GM18868 (cell line): Measurements from ENCODE around the gene ASB2.

Experiments used
- ATAC-seq: cut with Tn5 transposase; IDR thresholded peaks from one replicate; pipeline ENCODE4 v1.9.1; 2021; ENCODE audit warnings: mild to moderate bottlenecking, moderate library complexity; ENCODE audit not compliant: unreplicated experiment

The ASB2 gene

DNA sequence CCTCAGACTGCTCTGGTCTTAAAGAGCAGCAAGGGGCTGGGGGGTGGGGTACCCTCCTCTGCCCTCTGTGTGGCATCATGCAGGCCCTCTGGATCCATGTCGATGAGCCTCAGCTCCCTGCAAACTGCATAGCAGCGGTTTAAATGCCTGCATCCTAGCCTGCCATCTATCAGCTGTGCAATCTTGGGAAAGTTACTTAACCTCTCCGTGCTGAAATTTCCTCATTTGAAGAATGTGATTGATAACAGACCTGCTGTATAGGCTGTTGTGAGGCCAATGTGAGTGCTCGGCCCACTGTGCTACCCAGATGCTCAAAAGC lies 45.4 kb downstream of the ASB2 start:
- ATAC-seq, result no peak

DNA sequence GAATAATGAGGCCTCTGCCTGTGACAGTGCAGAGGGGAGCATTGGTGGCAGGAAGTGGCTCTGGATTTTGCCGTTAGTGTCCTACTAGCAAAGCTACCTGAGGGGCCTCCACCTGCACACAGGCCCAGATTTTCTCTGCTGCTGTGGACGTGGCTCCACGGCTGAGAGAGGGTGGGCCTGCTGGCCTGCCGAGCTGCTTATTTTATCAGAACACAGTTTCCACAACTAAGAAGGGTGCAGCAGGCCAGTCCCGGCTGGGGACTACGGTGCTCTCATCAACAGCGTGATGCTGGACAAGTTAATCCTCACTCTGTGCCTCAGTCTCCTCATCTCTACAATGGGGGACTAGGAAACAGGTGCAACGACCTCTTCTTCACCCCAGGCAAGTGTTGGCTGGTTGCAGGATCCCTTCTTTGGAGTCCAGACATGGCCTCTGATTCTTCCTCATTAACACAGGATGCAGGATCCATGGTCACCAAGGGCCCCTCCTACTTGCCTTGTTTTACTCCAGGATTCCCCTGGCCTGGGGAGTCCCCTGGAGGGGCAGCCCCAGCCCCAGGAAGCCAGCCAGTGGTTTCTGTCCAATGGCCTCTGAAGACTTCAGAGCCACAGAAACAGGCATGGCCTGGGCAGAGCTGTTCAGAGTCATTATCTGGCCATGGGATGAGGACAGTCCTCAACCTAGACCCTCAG lies 45.9 kb downstream of the ASB2 start:
- ATAC-seq, result no peak

DNA sequence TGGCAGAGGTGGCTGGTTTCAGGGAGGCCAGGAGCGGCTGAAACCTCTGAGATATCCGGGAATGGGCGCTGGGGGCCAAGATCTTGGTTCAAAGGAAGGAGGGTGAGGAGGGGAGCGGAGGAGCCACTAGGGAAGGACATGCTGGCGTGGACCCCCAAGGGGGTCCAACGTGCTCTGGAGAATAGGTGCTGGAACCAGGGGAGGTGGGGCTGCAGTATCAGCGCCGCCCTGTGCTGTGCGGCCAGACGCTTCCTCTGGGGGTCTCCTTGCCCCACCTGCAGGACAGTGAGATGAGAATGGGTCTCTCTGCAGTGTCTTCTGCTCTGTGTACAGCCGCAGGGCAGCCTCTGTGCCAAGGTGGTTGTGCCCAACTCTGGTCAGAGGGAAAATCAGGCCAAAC lies 46.7 kb downstream of the ASB2 start:
- ATAC-seq, result no peak

DNA sequence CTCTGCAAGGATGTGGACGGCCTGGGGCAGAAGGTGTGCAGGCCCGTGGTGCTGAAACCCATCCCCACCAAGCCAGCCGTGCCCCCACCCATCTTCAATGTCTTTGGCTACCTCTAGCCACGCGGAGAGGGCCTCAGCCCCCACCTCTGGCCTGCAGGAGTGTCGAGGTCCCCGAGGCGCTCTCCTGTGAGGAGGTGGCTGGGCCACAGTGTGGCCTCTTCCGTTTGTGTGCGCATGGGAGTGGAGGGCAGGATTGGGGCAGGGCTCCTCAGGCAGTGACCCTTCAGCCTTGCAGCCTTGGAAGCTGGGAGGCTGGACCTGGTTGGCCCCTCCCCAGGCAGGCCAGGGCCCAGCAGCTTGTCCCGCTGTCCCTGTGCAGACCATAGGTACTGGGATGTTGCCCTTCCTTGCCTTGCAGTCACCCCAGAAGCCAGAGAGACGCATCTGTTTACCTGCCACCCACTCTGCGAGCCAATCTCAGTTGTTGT lies 47.3 kb downstream of the ASB2 start:
- ATAC-seq, result no peak

DNA sequence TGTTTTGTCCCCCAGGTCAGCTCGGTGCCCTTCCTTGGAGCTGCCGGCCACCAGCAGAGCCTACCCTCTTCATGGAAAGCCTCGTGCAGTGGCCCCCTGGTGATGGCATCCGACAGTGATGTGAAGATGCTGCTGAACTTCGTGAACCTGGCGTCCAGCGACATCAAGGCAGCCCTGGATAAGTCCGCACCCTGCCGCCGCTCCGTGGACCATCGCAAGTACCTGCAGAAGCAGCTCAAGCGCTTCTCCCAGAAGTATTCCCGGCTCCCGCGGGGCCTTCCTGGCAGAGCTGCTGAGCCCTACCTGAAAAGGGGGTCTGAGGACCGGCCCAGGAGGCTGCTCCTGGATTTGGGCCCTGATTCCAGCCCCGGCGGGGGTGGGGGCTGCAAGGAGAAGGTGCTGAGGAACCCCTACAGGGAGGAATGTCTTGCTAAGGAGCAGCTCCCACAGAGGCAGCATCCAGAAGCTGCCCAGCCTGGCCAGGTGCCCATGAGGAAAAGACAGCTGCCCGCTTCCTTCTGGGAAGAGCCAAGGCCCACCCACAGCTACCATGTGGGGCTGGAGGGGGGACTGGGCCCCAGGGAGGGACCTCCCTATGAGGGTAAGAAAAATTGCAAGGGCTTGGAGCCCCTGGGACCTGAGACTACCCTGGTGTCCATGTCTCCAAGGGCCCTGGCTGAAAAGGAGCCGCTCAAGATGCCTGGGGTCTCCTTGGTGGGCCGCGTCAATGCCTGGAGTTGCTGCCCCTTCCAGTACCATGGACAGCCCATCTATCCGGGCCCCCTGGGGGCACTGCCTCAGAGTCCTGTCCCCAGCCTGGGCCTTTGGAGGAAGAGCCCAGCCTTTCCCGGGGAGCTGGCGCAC lies 48.0 kb downstream of the ASB2 start:
- no peak for ATAC-seq

DNA sequence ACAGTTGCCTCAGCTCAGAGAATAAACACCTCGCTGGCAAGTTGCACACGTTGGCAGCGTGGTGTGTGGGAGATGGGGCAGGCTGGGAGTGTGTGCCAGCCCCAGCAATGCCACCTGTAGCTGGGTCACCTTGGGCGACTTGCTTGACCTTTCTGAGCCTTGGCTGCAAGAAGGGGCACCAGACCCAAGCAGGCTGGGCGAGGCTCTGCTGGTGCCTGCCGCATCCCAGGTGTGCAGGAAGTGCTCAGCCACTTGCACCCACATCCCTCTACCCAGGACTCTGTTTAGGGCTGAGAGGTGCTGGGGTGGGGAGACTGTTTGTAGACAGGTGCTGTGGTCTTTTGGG lies 48.6 kb downstream of the ASB2 start:
- no peak for ATAC-seq

DNA sequence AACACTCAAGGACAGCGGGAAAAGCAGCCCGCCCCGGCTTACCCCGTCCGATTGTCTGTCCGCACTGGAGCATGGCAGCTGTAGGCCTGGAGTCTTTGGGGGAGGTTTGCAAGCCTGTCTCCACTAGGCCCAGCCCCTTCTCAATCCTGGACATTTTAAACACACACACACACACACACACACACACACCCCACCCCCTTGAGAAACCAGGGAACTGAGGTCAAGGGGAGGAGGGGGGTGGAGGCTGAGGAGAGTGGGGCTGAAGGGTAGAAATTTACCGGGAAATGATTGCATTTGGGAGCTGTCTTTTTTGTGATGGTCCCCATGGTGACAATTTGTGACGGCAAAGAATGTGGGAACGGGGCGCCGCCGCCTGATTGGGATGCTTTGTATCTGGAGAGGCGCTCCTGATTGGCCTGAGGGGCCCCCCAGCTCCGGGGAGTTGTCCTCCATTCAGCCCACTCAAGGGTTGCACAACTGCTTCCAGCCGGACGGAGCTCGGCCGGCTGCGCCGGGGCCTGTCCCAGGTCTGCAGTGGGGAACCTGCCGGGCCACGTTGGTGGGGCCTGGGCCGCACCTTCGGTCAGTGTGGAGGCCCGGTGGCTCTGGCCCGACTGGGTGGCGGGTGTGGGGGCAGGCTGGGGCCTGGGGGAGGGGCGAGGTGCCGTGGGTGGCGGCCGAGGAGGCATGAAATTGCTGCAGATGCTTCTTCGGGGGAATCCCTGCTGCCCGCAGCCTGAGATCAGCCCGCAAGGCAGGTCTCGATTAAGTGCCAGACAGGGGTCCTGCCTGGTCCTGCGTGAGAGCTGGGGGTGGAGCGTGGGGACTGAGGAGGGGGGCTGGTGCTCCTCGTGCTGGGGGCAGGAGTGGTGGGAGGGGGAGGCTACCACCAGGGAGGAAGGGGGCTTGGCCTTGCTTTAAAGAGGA lies 49.2 kb downstream of the ASB2 start, which contains the start of gene FAM181A:
FAM181A (plus strand) TSS at position 472 of the 927 bp plus-strand sequence. CDS start 942 bp downstream, outside the sequence.
- no peak for ATAC-seq

DNA sequence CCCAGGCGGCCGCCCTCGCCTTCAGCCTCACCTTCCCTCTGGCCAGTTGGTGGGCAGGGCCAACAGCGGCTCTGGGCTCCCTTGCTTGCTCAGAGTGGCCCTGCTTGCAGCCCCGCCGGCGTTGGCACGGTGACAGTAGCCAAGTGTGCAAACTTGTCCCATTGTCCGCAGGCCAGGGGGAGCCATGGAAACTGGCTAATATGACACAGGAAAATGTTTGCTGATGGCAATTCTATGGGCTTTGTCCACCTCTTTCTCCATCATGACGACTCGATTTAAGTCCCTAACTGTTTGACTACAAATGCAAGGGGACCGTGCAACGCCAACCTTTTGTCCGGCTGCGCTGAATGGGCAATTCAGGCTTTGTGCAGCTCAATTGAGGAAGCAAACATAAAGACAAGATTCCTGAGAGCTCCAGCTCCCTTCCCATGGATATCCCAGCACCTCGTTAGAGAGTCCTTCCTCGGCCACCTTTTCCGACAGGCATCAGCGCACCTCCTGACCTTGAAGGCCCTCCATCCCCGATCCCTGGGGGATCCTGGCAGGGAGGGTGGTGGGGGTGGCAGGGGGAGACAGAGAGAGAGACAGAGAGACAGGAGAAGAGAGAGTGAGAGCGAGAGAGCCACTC lies 50.0 kb downstream of the ASB2 start:
- no peak for ATAC-seq

DNA sequence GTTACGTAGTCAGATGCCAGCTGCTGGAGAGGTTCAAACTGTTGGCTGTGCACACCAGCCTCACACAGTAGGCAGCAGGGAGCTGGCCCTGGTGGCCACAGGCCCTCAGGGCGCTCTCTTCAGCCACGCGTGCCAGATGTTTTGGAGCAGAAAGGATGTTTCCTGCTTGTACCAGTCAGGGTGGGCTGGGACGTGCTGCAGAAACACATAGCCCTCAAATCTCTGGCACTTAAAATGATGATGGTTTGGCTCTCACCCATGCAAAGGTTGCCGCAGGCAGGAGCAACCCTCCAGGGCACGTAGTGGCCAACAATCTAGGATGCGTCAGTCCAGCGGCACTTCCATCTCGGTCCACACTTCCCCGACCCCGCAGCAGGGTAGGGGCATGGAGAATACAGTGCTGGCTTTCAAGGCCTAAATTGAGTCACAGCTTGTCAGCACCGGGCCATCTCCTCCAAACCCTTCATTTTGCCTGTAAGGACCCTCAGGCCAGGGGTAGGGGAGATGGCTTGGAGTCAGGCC lies 50.9 kb downstream of the ASB2 start:
- ATAC-seq, result no peak

DNA sequence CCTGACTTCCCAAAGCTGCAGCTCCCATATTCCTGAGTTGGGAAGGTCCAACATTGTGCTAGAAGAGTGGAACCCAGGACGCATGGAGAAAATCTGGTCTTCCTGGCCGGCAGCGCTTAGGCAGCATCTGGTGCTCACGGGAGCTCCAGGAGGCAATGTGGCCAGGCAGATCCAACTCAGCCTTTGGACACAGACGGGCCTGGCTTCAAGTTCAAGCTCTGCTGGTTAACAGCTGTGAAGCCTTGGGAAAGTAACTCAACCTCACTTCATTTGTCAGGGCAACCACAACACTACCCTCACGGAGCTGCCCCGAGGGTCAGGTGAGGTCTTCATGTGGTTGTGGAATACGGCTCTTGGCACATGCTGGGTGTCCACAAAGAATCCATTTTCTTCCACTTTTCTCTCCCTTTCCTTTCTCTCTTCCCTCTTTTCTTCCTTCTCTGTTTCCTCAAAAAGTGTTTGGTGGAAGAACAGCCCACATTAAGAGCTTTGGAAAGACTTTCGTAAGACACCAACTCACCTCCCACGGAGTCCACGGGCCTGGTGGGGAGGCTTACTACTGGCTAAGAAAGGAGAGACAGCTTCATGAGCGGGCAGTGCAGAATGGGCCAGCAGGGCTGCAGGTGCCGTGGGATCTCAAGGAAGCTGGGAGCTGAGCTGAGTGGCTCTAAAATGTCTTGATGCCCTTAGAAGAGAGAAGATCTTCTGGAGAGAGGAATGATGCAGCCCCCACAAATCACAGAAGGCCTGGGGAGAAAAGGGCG lies 51.6 kb downstream of the ASB2 start:
- ATAC-seq, result no peak

DNA sequence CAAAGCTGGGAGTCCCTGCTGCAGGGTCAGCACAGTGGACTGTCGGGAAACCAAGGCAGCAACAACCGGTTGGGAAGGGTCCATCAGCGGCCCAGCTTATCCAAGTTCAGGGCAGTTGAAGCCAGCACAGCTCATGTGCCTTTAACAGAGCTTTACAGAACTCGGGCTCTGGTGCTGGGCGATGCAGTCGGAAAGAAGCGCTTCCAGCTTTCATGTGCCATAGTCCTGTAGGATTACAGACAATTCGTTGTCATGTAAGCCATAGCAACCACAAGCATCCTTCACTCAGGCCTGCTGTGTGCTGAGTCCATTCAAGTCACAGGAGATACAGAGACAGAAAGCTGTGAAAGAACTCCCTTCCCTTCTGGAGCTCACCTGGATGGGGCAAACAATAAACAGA lies 52.7 kb downstream of the ASB2 start:
- ATAC-seq, result no peak

DNA sequence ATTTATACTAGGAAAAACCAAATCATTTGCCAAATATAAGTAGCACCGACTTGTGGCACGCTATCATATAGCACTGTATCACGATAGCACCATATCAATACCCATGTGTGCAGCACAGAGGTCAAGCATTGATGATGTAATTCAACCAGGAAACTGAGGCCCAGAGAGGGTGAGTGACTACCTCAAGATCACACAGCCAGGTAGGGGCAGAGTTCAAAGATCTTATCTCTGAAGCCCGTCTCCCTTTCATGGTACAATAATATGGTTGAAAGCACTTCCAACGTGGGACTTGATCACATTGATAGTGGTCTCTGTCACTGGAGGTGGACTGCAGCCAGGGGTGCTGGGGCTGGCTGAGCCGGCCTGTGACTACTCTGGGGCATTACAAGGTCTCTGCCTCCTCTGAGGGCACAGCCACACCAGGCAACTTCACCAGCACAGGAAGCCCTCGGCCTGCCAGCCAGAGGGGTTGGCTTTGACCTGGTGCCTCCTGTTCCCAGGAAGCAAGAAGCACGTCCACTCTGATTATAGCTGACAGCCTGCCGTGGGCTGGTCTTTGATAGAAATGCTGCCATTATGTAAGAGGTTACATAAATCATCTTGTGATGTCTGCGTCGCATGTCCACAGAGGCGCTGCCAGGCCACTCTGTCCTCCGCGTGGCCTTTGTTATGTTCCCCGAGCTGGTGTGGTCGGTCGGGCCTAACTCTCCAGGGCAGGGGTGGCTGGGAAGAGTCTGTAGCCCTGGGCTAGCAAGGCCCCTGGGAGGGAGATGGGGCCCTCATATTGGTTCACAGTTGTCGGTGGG lies 55.2 kb downstream of the ASB2 start:
- no peak for ATAC-seq

DNA sequence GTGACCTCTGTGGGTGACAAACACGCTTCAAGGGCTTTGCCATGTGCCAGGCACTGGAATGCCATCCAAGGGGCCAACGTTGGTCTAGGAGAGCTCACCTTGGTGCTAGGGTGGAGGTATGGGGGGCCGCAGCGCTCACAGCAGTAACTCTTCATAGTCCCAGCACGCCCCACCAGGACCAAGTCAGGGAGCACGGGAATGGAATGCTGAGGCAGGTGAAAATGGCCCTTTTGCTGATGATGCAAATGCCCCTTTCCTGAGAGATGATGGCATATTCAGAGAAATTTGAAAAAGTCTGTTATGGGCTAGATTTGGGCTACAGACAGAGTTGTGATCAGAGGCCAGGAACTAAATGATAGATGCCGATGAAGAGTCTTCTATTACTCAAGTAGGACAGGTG lies 59.2 kb downstream of the ASB2 start:
- no peak for ATAC-seq

DNA sequence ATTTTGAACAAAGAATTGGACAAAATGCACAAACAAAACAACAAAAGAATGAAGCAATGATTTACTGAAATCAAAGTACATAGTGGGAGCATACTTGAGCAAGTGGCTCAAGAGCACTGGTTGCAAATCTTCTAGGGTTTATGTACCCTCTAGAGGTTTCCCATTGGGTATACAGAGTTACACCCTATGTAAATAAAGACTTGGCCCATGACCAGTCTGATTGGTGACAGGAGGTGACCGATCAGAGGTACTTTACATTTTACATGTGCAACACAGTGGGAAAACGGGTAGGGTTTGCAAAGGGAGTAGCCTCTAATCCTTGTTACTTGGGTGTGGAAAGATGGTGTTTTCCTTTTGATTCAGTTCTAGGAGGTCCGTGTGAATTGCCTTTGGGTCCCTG lies 59.9 kb downstream of the ASB2 start:
- no peak for ATAC-seq

DNA sequence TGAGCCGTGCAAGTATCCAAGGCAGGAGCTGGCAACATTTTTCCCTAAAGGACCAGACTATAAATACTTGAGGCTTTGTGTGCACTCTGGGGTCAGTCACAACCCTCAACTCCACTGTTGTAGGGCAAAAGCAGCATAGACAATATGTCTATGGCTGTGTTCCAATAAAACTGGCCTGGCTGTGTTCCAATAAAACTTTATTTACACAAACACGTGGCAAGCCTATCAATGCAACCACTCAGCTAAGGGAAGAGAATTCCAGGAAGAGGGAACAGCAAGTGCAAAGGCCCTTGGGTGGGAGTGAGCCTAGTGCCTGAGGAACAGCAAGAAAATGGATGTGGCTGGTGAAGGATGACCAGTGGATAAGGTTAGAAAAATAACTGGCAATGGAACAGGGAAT lies 60.6 kb downstream of the ASB2 start:
- no peak for ATAC-seq

DNA sequence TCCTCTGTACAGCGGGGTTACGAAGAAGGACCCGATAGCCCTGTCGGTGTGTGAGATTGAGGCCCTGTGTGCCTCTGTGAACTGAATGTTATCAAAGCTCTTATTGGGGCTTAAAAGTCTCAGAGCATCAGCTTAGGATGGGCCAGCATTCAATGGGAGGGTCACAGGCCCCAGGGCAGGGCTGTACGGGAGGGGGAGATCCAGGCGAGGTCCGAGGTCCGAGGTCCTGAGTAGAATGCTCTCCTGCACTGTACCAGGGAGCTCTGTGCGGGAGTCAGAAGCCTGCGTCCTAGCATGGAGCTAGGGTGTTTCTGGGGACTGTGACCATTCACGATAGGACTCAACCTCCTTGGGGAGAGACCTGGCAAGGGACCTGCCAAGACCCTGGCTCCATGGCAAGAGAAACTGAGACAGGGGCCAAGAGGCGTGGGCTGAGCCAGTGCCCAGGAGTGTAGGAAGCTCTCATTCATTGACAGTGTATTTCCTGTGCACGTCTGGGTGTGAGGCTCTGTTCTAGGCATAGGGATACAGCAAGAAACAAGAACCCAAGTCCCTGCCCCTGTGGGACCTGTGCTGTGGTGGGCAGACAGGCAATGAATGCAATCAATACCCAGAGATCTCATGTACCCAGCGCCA lies 61.2 kb downstream of the ASB2 start:
- ATAC-seq, result no peak

DNA sequence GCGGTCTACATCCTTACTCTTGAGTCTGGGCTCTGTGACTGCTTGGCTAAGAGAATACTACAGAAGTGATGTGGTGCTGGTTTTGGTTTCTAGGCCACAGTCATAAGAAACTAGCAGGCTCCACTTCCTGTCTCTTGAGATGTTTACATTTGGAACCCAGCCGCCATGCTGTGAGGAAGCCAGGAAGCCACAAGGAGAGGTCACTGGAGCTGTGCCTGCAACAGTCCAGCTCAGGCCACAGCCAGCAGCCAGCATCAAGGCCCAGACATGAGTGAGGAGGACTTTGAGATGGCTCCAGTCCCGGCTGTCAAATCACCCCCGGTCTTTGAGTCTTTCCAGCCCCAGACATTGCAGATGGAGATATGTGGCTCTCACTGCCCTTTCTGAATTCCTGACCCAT lies 62.1 kb downstream of the ASB2 start:
- no peak for ATAC-seq

DNA sequence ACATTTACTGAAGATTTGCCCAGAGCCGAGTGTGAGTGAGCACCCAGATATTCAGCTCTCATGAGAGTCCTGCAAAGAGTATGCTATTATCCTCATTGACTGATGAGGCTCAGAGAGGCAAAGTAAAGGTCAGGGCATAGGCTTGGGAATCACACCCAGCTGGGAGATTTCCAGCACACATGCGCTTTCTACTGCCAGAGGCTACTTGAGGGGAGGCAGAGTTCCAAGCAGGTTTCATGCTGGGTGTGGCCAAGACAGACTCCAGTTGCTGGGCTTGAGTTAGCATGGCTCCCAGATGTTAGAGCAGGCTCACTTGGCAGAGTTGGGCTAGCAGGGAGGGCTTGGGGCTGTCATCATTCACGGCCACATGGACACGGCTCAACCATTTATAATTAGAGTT lies 63.6 kb downstream of the ASB2 start:
- ATAC-seq, result no peak
